Upper lobe of left lung (tissue), 6 donors: ENCODE measurements around the gene MYBBP1A. TPM values are rescaled to one million over a fixed set of nuclear protein-coding genes. Genes with fewer than 3 reads are reported as not detected.
"Not testable (repeated sequence)": the region's sequence is repeated elsewhere in the genome, so short reads cannot be mapped to it uniquely, and the experiment has no call there.

Experiments used
- ATAC-seq, 2 donors: fragments of 200-7000 bp; cut with Tn5 transposase; one replicate each; pipeline ENCODE4 v1.9.1; 2022; ENCODE audit warnings: mild to moderate bottlenecking in 2 of 2, moderate library complexity in 2 of 2; ENCODE audit not compliant: low FRiP score in 2 of 2
- DNase-seq, 2 donors: peaks; one replicate each; pipeline ENCODE4 v3.0.0-alpha.2; 2019 to 2020
- H3K27ac ChIP-seq, 4 donors: fragments of 200-600 bp; sonication (generic); one replicate each; pipeline ENCODE4 v1.5.1; 2016 to 2019
- H3K27me3 ChIP-seq, 4 donors: fragments of 200-600 bp; sonication (generic); one replicate each; pipeline ENCODE4 v1.5.1; 2017 to 2019
- H3K36me3 ChIP-seq, 4 donors: fragments of 200-600 bp; sonication (generic); one replicate each; pipeline ENCODE4 v1.5.1; 2016 to 2019
- H3K4me1 ChIP-seq, 4 donors: fragments of 200-600 bp; sonication (generic); one replicate each; pipeline ENCODE4 v1.5.1; 2018 to 2019
- H3K4me3 ChIP-seq, 4 donors: fragments of 200-600 bp; sonication (generic); one replicate each; pipeline ENCODE4 v1.5.1; 2017 to 2019; ENCODE audit warnings: mild to moderate bottlenecking in 2 of 4, moderate library complexity in 1 of 4
- H3K9me3 ChIP-seq, 4 donors: fragments of 200-600 bp; sonication (generic); one replicate each; pipeline ENCODE4 v1.5.1; 2018 to 2019
- EP300 ChIP-seq, 4 donors: sonication (generic); formaldehyde crosslinking; IDR thresholded peaks; one replicate each; pipeline ENCODE4 v1.5.1; 2017; ENCODE audit warnings: antibody characterized with exemption in 4 of 4, control low read depth in 2 of 4
- POLR2A ChIP-seq, 4 donors: fragments of 450-650 bp; IDR thresholded peaks; one replicate each; pipeline ENCODE4 v1.5.1; 2016 to 2017; ENCODE audit warnings: antibody characterized with exemption in 4 of 4, mild to moderate bottlenecking in 2 of 4
- POLR2AphosphoS5 ChIP-seq, 2 donors: sonication (generic); formaldehyde crosslinking; IDR thresholded peaks; one replicate each; pipeline ENCODE4 v1.5.1; 2017; ENCODE audit warnings: antibody characterized with exemption in 2 of 2
- WGBS, 2 donors: methylation state at CpG; one replicate each; pipeline ENCODE4 v1.1.5; 2017 to 2018; 5-methylcytosine and 5-hydroxymethylcytosine counted together
- total RNA-seq, 6 donors: library from RNA; depleted of rRNA in 4 of 6; stranded (reverse); fragments of >200 nt in 4 of 6; gene quantifications; one replicate each; pipeline versions ENCODE4 v1.1.0 to v1.2.1, GENCODE V29; 2016 to 2021
- TF ChIP-seq, protein P1 (sequence below), 6 experiments: fragments of 450-650 bp in 4 of 6; fragments of 200-600 bp in 2 of 6; sonication (generic) in 2 of 6; IDR thresholded peaks; one replicate each; pipeline ENCODE4 v1.5.1; 2016 to 2019; ENCODE audit warnings: antibody characterized with exemption in 6 of 6
- donor health status: DM: no; HTN: no; CAD: no; lungs with moderate emphysema.
- donor health status: DM: no; HTN: yes; CAD: no; lungs with severe emphysema.

MYBBP1A gene, protein sequence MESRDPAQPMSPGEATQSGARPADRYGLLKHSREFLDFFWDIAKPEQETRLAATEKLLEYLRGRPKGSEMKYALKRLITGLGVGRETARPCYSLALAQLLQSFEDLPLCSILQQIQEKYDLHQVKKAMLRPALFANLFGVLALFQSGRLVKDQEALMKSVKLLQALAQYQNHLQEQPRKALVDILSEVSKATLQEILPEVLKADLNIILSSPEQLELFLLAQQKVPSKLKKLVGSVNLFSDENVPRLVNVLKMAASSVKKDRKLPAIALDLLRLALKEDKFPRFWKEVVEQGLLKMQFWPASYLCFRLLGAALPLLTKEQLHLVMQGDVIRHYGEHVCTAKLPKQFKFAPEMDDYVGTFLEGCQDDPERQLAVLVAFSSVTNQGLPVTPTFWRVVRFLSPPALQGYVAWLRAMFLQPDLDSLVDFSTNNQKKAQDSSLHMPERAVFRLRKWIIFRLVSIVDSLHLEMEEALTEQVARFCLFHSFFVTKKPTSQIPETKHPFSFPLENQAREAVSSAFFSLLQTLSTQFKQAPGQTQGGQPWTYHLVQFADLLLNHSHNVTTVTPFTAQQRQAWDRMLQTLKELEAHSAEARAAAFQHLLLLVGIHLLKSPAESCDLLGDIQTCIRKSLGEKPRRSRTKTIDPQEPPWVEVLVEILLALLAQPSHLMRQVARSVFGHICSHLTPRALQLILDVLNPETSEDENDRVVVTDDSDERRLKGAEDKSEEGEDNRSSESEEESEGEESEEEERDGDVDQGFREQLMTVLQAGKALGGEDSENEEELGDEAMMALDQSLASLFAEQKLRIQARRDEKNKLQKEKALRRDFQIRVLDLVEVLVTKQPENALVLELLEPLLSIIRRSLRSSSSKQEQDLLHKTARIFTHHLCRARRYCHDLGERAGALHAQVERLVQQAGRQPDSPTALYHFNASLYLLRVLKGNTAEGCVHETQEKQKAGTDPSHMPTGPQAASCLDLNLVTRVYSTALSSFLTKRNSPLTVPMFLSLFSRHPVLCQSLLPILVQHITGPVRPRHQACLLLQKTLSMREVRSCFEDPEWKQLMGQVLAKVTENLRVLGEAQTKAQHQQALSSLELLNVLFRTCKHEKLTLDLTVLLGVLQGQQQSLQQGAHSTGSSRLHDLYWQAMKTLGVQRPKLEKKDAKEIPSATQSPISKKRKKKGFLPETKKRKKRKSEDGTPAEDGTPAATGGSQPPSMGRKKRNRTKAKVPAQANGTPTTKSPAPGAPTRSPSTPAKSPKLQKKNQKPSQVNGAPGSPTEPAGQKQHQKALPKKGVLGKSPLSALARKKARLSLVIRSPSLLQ (N-terminal part only)
- total RNA-seq = 100 to 1,000 TPM in 1 of 6 donors, 10 to 100 TPM in 5; 45.2 to 151 (median 57.3) TPM

DNA sequence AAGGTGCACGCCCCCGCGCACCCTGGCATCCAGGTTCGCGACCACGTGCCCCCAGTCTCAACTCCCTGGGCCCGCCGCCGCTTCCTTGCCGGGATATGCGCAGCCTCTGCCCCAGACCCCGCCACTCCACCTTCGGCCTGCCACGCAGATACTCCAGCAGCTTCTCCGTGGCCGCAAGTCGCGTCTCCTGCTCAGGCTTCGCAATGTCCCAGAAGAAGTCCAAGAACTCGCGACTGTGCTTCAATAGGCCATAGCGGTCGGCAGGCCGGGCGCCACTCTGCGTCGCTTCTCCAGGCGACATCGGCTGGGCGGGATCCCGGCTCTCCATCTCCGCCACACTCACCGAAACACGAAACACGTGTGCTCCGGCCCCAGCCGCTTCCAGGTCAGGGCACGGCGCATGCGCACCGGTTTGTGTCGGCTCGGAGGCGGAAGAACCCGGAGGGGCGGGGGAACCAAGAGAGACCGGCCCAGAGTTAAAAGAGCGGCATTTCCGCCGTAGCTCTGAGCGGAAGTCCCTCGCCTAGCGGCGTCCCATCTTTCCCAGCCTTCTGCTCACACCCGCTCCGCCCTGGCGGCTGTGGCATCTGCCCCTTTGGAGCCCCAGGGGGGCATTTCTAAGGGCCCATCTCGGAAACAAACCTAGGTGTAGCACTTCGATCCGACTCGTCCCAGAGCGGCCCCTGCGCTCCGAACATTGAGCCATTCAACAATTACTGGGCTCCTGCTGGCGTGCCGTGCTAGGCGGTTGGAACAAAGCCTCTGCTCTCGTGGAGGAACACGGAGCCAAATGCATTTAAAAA, at the start of gene MYBBP1A:
TSS of gene MYBBP1A (minus strand) at position 388 of the 803 bp plus-strand sequence. CDS start at position 328, 60 bp downstream.
- Histone ChIP-seq H3K4me1 (peaks cover 13 to 33% (median 22%) of the 10 kb centered on the region in 4 donors), H3K36me3 (peaks cover 0 to 34% (median 29%) of the 10 kb centered on the region in 4 donors), H3K27me3 (no peaks in the 10 kb centered on the region), H3K27ac (peak within 1 kb of the TSS; percentile 68 to 89 (median 86)), H3K9me3 (no peaks in the 10 kb centered on the region), H3K4me3 (peak within 1 kb of the TSS; percentile 50 to 90 (median 82))
- peak; percentile 93 to 96 for ATAC-seq
- 0 to 1% methylated on average over 42 to 65 of the region's 69 CpGs for WGBS, 2 donors
- peak; percentile 98 for DNase-seq
- peak; percentile 73 to 74 for TF ChIP-seq POLR2AphosphoS5 (IDR thresholded peaks at IDR 0.05)
- TF ChIP-seq EP300 (IDR thresholded peaks at IDR 0.05) = no peak
- peak in 2 of 4 donors; percentile 58 to 80 for TF ChIP-seq POLR2A (IDR thresholded peaks at IDR 0.05)
- TF ChIP-seq, protein P1, sequence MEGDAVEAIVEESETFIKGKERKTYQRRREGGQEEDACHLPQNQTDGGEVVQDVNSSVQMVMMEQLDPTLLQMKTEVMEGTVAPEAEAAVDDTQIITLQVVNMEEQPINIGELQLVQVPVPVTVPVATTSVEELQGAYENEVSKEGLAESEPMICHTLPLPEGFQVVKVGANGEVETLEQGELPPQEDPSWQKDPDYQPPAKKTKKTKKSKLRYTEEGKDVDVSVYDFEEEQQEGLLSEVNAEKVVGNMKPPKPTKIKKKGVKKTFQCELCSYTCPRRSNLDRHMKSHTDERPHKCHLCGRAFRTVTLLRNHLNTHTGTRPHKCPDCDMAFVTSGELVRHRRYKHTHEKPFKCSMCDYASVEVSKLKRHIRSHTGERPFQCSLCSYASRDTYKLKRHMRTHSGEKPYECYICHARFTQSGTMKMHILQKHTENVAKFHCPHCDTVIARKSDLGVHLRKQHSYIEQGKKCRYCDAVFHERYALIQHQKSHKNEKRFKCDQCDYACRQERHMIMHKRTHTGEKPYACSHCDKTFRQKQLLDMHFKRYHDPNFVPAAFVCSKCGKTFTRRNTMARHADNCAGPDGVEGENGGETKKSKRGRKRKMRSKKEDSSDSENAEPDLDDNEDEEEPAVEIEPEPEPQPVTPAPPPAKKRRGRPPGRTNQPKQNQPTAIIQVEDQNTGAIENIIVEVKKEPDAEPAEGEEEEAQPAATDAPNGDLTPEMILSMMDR (IDR thresholded peaks at IDR 0.05) = peak in 3 of 6 experiments; percentile 33 to 49 (median 40)

DNA sequence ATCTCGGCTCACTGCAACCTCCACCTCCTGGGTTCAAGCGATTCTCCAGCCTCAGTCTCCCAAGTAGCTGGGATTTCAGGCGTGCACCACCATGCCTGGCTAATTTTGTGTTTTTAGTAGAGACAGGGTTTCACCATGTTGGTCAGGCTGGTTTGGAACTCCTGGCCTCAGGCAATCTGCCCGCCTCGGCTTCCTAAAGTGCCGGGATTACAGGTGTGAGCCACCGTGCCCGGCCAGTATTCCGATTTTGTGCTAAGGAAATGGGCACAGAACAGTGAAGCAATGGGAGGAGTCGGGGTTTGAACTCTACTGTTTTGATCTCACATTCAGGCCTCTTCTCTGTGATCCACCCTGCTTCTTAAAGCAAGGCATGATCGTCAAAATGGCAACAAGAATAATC, 49.6 kb upstream of the MYBBP1A start:
- not testable (repeated sequence) for H3K9me3 ChIP-seq, DNase-seq, H3K36me3 ChIP-seq, H3K4me3 ChIP-seq, H3K27me3 ChIP-seq, ATAC-seq
- 84 to 85% methylated on average over 11 of the region's 11 CpGs for WGBS, 2 donors
- H3K4me1 ChIP-seq = peaks cover 6 to 21% (median 17%) of the 10 kb centered on the region in 4 donors
- peak overlapping the region in 3 of 4 donors; percentile 30 to 72 (median 43) for H3K27ac ChIP-seq

DNA sequence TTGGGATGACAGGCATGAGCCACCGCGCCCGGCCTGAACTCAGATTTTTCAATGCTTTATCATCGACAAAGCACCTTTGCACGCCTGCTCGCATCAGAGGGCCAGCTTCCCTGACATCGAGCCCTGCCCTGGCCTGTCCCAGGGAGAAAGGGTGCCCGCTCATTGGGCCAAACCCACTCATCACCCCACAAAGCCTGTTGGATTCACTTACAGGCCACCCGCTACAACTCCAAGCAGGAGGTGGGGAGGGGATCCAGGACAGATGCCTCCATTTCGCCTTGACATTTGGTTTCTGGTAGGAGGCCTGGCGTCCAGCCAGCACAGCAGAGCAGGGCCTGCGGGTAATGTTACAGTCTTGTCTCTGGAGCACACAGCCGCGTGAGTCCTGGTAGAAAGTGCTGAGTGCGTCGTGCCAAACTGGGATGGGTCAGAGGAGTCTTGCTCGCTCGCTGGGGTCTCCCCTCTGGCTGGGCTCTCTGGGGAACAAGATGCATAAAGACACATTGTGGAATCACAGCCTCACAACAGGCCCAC, 49.0 kb upstream of the MYBBP1A start:
- ATAC-seq = no peak
- peak in 1 of 2 donors; percentile 36 for DNase-seq
- no peaks in the 10 kb centered on the region for H3K9me3 ChIP-seq
- peaks cover 6 to 21% (median 17%) of the 10 kb centered on the region in 4 donors for H3K4me1 ChIP-seq
- TF ChIP-seq POLR2AphosphoS5 (IDR thresholded peaks at IDR 0.05) (peak in 1 of 2 donors; percentile 16), EP300 (IDR thresholded peaks at IDR 0.05) (no peak)
- WGBS, 2 donors = 84 to 96% methylated on average over 6 to 18 of the region's 18 CpGs
- no peak overlapping the region for H3K4me3 ChIP-seq
- H3K27ac ChIP-seq = peak overlapping the region in 3 of 4 donors; percentile 30 to 72 (median 43)
- H3K27me3 ChIP-seq = no peaks in the 10 kb centered on the region
- no peaks in the 10 kb centered on the region for H3K36me3 ChIP-seq

DNA sequence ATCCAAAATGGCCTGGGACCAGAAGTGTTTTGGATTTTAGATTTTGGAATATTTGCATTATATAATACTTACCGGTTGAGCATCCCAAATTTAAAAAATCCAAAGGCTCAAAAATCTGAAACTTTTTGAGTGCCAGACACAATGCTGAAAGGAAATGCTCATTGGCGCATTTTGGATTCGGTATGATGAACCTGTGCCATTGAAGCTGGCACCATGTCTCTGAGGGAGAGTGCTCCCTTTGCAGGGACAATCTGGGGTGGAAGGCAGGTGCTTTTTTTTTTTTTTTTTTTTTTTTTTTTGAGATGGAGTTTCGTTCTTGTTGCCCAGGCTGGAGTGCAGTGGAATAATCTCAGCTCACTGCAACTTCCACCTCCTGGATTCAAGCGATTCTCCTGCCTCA, 46.9 kb upstream of the MYBBP1A start:
- DNase-seq = no peak
- no peak overlapping the region for H3K27ac ChIP-seq
- H3K4me1 ChIP-seq = peaks cover 0 to 7% (median 2%) of the 10 kb centered on the region in 4 donors
- ATAC-seq = no peak
- H3K27me3 ChIP-seq = no peaks in the 10 kb centered on the region
- 77 to 91% methylated on average over 5 of the region's 5 CpGs for WGBS, 2 donors
- no peak overlapping the region for H3K4me3 ChIP-seq
- no peaks in the 10 kb centered on the region for H3K9me3 ChIP-seq
- TF ChIP-seq POLR2A (IDR thresholded peaks at IDR 0.05) (no peak), POLR2AphosphoS5 (IDR thresholded peaks at IDR 0.05) (no peak), EP300 (IDR thresholded peaks at IDR 0.05) (no peak)
- TF ChIP-seq, protein P1 (IDR thresholded peaks at IDR 0.05) = no peak
- no peaks in the 10 kb centered on the region for H3K36me3 ChIP-seq
